Cardiac fibroblast (primary cell): ENCODE measurements around the gene CFDP1.
"Not testable (repeated sequence)": the region's sequence is repeated elsewhere in the genome, so short reads cannot be mapped to it uniquely, and the experiment has no call there.

Experiments
- DNase-seq, 2 donors: peaks; one replicate each; pipeline versions ENCODE4 v3.0.0 to v3.0.0-alpha.2; 2010; ENCODE audit warnings: low read depth in 2 of 2
- H3K4me3 ChIP-seq, 2 donors: replicated peaks in 1 of 2; 1 replicate in 1 of 2; 2 replicates in 1 of 2; pipeline ENCODE4 v1.5.1; 2011; ENCODE audit warnings: low read depth in 2 of 2, low read length in 2 of 2, mild to moderate bottlenecking in 2 of 2, moderate library complexity in 1 of 2
- CTCF ChIP-seq: IDR thresholded peaks from one replicate; pipeline ENCODE4 v1.5.1; 2011; ENCODE audit warnings: low read depth, mild to moderate bottlenecking, low read length, inconsistent platforms

The CFDP1 gene

GRCh38 chr16:75445298-75445697 lies 12.0 kb upstream of the CFDP1 start:
- TF ChIP-seq CTCF = no peak
- no peak overlapping the region for H3K4me3 ChIP-seq
- DNase-seq = no peak

- H3K4me3 ChIP-seq = no peak overlapping the region
- DNase-seq = peak in 1 of 2 donors; percentile 43
- no peak for TF ChIP-seq CTCF
These were observed 10.0 kb upstream of the CFDP1 start for GRCh38 chr16:75443298-75443697.

- no peak for TF ChIP-seq CTCF
- peak; percentile 96 to 97 for DNase-seq
- H3K4me3 ChIP-seq = peak overlapping the region; percentile 92 to 93
These were observed 570 bp upstream of the CFDP1 start for GRCh38 chr16:75433732-75434413.

GRCh38 chr16:75429621-75430403 lies 3.5 kb downstream of the CFDP1 start:
- no peak for DNase-seq
- no peak overlapping the region for H3K4me3 ChIP-seq
- no peak for TF ChIP-seq CTCF

GRCh38 chr16:75426524-75426923 lies 6.8 kb downstream of the CFDP1 start:
- H3K4me3 ChIP-seq = not testable (repeated sequence)
- peak; percentile 19 to 40 for DNase-seq

GRCh38 chr16:75424105-75424762 lies 9.1 kb downstream of the CFDP1 start:
- DNase-seq, H3K4me3 ChIP-seq: not testable (repeated sequence)

GRCh38 chr16:75423723-75424104 lies 9.6 kb downstream of the CFDP1 start:
- DNase-seq = no peak
- no peak overlapping the region for H3K4me3 ChIP-seq
- TF ChIP-seq CTCF = no peak
